ENCODE data around the gene ERMN.

GRCh38 chr2:157324331-157324843 is 1.2 kb downstream of the ERMN start:
- TF ChIP-seq, protein P1, sequence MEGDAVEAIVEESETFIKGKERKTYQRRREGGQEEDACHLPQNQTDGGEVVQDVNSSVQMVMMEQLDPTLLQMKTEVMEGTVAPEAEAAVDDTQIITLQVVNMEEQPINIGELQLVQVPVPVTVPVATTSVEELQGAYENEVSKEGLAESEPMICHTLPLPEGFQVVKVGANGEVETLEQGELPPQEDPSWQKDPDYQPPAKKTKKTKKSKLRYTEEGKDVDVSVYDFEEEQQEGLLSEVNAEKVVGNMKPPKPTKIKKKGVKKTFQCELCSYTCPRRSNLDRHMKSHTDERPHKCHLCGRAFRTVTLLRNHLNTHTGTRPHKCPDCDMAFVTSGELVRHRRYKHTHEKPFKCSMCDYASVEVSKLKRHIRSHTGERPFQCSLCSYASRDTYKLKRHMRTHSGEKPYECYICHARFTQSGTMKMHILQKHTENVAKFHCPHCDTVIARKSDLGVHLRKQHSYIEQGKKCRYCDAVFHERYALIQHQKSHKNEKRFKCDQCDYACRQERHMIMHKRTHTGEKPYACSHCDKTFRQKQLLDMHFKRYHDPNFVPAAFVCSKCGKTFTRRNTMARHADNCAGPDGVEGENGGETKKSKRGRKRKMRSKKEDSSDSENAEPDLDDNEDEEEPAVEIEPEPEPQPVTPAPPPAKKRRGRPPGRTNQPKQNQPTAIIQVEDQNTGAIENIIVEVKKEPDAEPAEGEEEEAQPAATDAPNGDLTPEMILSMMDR (IDR thresholded peaks at IDR 0.05): no peak
- no peak for TF ChIP-seq EZH2 (IDR thresholded peaks at IDR 0.05; ENCODE audit: borderline replicate concordance, insufficient read depth, low read depth, low read length, poor library complexity, severe bottlenecking)
